Stimulated activated CD4-positive, alpha-beta T cell treated with anti-CD3 and anti-CD28 coated beads, Interleukin-1b, Interleukin-23, amount 100 ng/mL, for 48 hours (primary cell): ENCODE measurements around the gene SCRG1.

Source experiments
- DNase-seq: peaks from one replicate; pipeline ENCODE4 v3.0.0-alpha.2; 2020

Gene SCRG1

GRCh38 chr4:173410079-173410478, 11.2 kb upstream of the SCRG1 start:
- DNase-seq, result no peak

DNA sequence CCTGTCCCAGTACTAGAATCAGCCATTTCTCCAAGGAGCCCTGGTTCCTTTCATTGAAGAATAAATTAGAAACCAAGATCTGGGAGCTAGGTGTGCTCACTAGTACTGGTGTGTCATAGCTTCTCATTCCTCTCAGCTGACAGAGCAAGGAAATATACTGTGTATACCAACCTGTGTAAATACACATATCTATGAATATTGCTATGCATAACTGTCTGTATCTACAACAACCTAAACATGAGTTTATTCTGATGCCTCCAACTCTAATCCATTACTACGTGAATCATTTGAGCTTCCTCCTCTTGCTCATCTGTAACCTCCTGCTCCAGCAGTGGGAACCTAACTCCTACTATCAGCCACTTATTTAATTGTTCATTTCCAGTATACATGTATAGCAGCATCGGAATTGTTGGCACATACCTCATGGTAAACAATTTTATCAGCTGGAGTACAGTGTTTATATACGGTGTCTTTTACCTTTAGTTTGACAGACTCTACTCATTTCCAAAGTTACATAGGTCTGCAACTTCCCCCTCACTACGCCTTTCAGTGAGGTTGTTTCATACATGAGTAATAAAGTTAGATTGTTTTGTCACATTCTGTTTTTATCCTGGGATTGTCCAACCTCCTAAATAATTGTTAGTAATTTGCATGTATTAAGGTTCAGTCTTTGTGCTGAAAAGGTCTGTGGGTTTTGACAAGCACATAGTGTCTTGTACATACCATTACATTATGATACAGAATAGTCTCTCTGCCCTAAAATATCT, 7.1 kb upstream of the SCRG1 start:
- DNase-seq, result no peak

DNA sequence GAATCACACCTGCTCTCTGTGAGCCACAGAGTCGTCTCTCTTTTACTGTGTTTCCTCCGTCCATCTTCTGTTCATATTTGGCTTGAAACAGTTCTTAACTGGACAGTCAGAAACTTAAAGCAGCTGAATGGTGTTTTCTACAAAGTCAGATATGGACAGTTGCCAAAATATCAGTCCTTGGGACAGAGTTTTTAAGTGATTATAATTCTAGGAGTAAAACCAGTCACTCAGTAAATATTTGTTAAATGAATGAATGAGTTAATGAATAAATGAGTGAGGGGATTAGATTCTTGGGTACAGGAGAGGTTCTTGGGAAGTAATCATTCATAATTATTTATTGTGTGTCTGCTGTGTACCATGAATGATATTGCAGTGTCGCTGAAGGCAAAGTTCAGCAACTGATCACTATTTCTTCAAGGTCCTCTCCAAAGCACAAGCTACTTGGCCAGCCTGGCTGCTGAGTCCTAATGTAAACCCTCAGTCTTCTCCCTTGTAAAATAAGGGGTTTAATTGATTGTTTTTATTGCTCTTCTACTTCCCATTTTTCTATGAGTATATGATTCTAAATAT, 5.5 kb upstream of the SCRG1 start:
- DNase-seq, result no peak

DNA sequence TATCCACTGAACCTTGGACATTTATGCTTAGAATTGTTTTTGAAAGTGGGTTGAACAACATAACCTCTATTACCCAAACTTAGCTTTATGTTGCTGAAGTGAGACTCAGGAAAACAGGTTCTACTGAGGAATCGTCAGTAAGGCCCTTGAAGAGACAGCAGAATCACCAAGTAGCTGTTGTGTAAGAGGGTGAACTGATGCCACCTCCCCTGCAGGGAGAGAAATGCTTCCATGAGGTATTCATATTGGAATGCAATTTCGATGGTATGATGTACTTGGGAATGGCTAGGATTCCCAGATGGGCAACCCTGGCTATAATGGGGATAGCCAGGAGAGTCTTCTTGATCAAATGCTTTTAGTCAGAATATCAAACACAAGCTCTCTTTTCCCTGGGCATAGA, 4.1 kb upstream of the SCRG1 start:
- DNase-seq, result no peak

DNA sequence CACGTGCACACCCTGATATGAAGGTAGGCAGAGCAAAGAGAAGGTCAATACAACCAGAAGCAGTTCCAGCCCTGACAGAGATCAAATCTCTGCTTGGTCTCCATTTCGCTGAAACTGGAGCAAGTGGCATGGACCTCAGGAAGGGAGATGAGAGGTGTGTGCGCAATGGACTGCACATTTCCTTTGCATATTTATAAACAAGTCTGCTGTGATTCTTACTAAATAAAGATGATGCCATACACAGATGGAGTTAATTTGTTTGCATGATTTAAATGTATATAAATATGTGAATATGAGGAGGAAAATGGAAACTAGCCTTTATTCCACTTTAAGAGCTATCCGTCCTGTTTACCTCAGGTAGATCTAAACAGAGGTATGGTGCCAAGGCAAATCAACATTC, 2.1 kb upstream of the SCRG1 start:
- DNase-seq, result no peak

- no peak for DNase-seq
Measured at GRCh38 chr4:173398220-173398619, 696 bp downstream of the SCRG1 start.

- no peak for DNase-seq
Measured at GRCh38 chr4:173397604-173398003, 1.3 kb downstream of the SCRG1 start.

DNA sequence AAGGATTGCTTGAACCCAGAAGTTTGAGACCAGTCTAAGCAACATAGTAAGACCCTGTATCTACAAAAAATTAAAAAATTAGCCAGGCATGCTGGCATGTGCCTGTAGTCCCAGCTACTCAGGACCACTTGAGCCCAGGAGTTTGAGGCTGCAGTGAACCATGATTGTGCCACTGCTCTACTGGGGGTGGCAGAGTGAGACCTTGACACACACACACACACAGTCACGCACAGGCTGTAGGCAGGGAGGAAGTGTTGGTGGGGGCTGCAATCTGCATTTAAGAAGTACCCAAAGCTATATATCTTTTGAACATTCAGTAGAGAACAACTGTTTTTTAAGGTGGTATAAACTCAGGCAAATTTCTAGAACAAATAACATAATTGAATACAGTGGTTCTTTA, 7.2 kb downstream of the SCRG1 start:
- no peak for DNase-seq

GRCh38 chr4:173386751-173387150, 12.2 kb downstream of the SCRG1 start:
- no peak for DNase-seq

DNA sequence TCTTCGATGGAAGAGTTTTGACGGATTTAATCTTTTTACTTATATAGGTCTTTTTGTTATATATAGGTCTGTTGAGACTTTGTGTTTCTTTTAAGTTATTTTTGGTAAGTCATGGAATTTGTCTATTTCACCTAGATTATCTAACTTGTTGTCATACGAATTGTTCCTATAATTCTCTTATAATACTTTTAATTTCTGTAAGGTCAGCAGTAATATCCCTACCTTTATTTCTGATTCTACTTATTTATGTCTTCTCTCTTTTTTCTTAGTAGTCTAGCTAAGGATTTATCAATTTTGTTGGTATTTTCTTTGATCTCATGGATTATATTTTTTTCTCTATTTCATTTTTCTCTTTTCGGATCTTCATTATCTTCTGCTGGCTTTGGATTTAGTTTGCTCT, 16.6 kb downstream of the SCRG1 start:
- no peak for DNase-seq

DNA sequence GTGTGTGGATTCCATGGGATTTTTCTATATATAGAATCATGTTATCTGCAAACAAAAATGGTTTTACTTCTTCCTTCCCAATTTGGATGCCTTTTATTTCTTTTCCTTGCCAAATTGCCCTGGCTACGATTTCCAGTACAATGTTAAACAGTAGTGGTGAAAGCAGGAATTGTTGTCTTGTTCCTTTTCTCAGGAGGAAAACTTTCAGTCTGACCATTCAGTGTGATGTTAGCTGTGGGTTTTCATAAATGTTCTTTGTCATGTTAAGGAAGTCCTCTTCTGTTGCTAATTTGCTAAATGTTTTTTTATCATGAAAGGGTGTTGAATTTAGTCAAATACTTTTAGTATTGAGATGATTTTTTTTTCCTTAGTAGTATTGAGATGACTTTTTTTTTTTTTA, 17.3 kb downstream of the SCRG1 start:
- DNase-seq, result no peak

DNA sequence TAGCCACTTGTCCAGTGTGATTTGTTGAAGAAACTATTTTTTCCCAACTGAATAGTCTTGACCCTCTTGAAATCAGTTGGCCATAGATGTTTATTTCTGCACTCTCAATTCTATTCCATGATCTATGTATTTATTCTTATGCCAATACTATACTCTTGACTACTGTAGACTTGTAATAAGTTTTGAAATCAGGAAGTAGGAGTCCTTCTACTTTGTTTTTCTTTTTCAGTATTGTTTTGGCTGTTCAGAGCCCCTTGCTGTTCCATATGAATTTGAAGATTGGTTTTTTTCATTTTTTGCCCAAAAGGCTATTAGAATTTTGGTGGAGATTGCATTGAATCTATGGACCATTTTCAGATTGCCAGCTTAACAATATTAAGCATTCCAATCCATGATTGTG, 17.9 kb downstream of the SCRG1 start:
- no peak for DNase-seq

- no peak for DNase-seq
Measured at GRCh38 chr4:173379929-173380328, 19.0 kb downstream of the SCRG1 start.

- DNase-seq, result no peak
Measured at GRCh38 chr4:173374588-173374987, 24.3 kb downstream of the SCRG1 start.

DNA sequence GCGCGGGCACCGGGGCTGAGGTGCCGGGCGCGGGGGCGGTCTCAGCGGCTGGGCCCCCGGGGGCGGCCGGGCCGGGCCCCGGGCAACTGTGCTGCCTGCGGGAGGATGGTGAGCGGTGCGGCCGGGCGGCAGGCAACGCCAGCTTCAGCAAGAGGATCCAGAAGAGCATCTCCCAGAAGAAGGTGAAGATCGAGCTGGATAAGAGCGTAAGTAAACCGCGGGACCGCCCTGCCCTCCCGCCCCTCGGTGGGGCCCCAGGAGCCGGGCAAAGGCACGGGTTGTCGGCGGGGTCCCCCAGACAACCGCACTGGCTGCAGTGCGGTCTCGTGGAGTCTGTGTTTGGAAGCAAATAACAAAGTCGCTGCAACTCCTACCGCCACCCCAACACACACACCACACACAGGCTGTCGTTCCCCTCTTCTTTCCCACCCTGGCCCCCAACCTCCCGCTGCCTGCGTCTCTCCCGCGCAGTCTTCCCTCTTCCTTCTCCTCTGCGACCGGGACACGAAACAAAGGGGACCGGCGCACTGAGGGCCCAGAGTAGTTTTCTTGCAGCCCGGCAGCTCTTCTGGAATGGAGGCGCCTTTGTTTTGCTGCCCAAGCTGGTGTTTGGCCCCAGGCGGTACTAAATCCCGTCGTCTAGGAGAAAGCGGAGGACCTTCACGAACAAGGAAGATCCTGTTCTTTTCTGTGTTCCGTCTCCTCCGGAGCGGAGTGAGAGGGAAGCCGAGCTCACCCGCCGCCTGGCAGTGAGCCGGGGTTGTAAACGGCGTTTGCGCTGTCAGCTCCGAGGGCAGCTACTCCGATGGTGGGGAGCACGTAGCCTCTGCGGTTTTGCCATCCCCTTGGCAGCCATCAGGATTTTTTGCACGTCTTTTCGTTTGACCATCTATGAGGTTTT, 27.4 kb downstream of the SCRG1 start:
- peak; percentile 34 for DNase-seq

DNA sequence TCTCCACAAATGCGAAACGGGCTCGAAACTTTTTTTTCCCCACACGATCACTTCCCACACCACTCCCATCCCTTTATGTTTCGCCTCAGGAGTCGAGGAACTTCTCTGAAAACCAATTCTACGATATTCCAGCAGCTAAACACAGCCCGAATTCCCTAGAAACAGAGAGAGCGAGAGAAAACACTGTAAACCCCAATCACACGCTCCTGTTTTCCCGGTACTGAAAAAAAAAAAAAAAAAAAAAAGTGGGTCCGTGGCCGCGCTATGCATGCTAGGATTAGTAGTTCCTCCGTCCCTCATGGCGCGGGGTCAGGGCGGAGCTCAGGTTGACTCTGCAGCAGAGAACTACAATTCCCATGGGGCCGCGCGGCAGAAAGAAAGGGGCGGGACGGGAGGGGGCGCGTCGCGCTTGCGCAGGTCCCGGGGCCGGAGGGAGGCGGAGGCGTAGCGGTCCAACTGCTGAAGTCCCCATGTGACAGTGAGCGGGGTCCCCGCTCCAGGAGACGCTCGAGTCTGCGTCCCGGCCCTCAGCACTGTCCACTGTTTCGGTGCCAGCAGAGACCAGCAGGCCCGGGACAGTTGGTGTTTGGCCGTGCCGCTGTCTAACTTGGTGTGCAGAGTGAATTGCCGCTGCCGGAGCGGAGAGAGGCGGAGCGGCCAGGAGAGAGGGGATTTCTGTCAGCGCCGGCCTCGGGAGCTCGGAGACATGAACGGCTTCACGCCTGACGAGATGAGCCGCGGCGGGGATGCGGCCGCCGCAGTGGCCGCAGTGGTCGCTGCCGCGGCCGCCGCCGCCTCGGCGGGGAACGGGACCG, 28.2 kb downstream of the SCRG1 start, which contains the start of gene SAP30:
TSS of gene SAP30 (plus strand) at position 478 of the 815 bp plus-strand sequence. CDS start at position 707, 229 bp downstream.
- DNase-seq, result peak; percentile 96

DNA sequence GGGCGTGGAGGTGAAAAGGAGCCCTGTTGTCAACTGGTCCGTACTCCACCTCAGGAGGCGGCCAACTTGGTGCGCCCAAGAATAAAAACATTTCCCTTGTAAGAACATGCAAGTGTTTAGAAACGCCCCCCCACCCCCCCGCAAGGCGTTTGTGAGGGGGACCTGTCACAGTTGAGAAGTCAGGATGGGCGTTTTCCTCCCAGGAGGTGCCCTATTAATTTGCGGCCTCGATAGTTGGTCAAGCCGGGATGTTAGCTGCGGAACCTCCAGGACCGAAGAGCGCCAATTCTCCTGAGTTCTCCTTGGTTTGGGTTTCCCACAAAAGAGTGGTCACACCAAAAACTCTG, 28.8 kb downstream of the SCRG1 start:
- DNase-seq, result peak; percentile 63

- no peak for DNase-seq
Measured at GRCh38 chr4:173367946-173368345, 31.0 kb downstream of the SCRG1 start.

DNA sequence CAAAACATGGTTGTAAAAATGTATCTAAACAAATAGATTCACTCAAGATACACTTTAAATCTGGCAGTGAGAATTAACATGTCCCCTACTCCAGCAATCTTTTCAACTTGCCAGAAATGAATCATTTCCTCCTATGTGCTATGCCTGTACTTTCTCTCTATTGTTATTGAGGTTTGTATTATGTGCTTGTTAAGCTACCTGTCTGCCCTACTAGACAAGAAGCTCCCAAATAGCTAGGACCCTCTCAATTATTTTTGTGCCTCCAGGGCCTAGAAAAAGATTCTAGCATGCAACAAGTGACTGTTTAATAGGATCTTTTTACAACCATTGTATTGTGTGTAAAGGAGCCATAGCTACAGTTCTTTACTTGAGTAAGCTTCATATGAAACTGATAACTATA, 31.6 kb downstream of the SCRG1 start:
- no peak for DNase-seq

DNA sequence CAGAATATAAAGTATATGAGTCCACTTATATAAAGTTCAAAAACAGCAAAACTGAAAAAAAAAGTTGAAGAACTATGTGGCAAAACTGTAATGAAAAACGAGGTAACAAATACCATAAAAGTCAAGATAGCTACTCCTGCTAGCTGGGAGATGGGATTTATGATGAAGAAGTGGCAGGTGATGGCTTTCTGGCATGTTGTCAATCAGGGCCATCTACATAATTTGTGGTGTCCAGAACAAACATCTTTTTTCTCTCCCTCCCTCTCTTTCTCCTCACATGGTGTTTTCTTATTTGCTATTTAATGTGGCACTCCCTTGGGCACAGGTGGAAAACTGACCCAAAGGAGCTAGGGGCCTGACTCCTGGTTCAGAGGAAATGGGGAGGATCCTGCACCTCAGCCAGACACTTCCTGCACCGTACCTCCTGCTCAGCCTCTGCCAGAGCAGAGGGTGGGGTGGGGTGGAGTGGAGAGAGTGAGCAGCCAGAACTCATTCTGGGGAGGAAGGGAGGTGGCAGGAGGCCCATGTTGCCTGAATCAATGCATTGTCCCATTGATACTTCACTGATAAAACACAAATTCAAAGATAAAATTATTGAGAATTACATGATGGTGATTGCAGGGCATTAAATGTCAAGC, 33.4 kb downstream of the SCRG1 start:
- DNase-seq, result no peak

DNA sequence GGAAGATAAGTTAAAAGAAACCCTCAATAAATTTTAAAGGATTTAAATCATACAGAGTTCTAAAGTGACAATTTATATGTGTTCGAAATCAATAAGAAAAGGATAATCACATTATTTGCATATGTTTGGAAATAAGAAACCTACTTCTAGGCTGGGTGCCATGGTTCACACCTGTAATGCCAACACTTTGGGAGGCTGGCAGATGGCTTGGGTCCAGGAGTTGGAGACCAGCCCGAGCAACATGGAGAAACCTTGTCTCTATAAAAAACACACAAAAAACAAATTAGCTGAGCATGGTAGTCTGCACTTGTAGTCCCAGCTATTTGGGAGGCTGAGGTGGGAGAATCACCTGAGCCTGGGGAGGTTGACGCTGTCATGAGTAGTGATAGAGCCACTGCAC, 36.2 kb downstream of the SCRG1 start:
- no peak for DNase-seq

DNA sequence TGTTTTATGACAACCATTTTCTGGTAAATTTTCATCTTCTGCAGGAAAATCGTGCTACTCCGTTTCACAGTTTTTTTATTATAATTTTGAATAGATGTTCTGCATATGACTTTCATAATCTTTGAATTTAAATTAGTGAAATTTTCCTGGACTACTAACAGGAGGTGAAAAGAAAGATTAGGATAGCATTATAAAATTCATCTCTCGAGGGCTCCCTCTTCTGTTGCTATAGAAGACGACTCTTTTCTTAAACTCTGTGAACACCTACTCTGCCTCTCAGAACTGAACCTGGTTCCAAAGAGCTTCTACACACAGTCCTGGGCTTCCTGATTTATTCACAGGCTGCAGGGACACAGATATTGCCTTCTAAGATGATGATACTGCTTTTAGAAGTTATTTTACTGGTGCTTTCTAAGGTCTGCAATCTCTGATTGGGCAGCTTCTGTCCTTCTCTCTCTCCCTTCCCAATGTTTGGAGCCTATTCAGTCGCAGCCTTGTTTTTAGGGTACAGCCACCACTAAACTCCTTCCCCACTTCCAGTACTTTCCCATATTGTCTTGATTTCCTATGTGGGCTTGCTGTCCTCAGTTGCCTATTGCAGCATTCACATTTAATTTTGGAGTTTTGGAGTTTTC, 38.2 kb downstream of the SCRG1 start:
- DNase-seq, result no peak
